DMS79 (cell line): ENCODE results near the gene RIMBP2.

Experiments
- DNase-seq: peaks from one replicate; lab custom pipeline; 2025; lab: John Stamatoyannopoulos, UW

RIMBP2 gene

DNA sequence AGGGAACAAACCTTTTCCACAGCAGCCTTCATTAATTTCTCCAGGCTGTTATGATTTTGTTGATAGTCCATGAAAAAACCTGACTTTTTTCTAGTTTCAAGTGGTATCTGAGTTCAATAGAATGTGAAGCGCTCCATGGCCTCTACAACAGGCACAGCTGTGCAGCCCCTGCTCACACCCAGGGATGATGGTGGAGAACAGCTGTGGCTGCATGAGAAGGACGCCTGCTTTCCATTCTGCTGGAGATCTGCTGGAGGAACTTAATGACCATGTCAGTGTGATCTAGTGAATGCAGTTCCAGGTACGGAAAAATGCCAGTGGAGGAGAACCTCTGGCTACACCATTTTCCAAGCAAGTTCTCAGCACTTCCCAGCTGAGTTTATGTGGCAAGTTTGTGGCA, 297.8 kb downstream of the RIMBP2 start:
- peak; percentile 33 for DNase-seq

GRCh38 chr12:130414381-130414780, 301.7 kb downstream of the RIMBP2 start:
- no peak for DNase-seq

- no peak for DNase-seq
These were observed 302.2 kb downstream of the RIMBP2 start for GRCh38 chr12:130413909-130414308.

GRCh38 chr12:130412384-130412783, 303.7 kb downstream of the RIMBP2 start:
- no peak for DNase-seq

GRCh38 chr12:130405332-130405731, 310.8 kb downstream of the RIMBP2 start:
- no peak for DNase-seq

GRCh38 chr12:130401703-130402102, 314.4 kb downstream of the RIMBP2 start:
- no peak for DNase-seq

GRCh38 chr12:130398100-130398848, 317.8 kb downstream of the RIMBP2 start:
- DNase-seq = no peak

DNA sequence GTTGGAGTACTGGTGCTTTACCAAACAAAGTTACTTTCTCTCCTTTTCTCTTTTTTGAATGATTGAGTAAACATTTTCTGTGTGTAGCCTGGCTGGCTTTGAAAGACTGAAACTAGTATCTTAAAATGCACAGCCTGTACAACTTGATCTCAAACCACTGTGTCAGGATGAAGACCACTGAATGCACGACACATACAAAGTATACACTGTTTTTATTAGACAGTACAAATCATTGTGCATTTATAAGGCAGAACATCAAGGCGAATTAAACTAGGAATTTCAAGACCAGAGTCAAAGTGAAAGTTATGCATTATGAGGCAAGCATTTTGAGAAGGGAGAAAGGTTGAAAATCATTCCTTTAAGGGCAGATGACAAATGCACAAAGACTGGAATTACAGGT, 319.4 kb downstream of the RIMBP2 start:
- no peak for DNase-seq

- no peak for DNase-seq
These were observed 321.2 kb downstream of the RIMBP2 start for GRCh38 chr12:130394906-130395305.

GRCh38 chr12:130391186-130391585, 324.9 kb downstream of the RIMBP2 start:
- DNase-seq = no peak

- DNase-seq = no peak
These were observed 330.9 kb downstream of the RIMBP2 start for GRCh38 chr12:130385193-130385592.

DNA sequence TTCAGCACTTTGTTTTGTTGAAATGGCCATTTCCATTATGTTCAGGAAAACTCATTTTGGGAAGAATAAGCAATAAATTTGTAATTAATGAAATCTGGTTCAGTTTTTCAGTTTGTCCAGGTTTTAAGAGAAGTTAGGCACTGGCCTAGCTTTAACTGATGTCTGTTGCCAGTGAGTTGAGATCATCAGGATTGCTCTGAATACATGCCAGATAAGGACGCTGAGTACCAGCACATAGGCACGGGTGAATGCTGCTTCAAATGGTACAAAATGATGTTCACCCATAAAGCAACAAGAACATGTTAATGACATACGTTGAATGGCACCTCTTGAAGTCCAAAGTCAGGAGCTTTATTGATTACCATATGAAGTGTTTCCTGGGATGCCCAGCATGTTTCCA, 331.9 kb downstream of the RIMBP2 start:
- no peak for DNase-seq

DNA sequence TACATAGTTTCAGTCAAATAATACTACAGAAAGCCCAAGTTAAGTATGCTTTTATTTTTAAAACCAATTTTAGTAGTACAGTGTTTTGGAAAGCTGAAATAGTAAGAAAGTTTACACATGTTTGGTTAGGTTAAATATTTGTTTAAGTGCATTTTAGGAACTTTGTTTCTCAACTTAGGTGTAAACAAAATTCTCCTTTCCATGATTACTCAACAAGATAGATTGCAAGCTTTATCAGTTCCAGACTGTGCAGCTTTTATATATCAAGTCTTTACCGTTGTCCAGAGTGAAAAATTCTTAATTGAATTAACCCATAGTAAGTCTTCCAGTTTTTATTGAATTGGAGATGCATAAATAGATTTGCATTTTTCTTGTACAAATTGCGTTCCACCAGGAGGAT, 333.3 kb downstream of the RIMBP2 start:
- no peak for DNase-seq

DNA sequence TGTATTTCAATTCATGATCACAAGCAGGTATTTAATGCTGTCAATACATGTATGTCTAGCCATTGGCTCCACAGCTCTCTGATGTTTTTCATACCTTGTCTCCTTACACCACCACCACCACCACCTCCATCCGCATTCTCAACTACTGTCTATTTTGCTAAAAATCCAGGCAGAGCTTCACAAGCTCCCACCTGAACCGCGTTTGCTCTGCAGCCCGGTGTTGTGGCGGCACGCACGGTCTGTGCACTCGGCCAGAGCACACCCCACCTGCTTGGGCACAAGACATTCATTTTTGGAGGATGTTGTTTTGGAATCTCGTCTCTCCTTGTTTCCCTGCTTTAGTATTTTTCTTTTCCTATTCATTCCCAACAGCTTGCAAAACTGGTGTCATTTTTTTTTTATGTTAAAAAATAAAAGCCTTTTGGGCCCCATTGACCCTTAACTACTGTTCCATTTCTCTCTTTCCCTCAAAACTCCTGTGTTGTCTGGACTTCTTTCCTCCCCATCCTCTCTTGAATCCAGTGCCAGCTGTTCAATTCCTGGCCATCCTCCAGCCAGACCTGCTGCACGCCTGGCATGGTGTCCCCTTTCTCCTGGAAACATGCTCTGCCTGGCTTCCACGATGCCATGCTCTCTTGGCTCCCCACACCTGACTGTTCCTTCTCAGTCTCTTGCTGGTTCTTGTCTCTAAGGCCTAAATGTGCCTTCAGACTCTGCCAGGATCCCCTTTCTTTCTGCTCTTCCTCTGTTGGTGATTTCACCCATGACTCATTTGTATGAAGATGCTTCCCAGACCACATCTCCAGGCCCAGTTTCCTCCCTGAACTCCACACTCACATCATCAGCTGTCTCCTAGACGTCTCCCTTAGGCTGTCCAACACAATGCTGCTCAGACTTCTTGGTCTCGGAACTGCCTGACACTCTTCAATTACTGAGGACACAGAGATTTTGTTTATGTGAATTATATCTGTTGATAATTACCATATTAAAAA, 340.5 kb downstream of the RIMBP2 start:
- no peak for DNase-seq

GRCh38 chr12:130374083-130374482, 342.0 kb downstream of the RIMBP2 start:
- no peak for DNase-seq

GRCh38 chr12:130372936-130373335, 343.2 kb downstream of the RIMBP2 start:
- DNase-seq = no peak

DNA sequence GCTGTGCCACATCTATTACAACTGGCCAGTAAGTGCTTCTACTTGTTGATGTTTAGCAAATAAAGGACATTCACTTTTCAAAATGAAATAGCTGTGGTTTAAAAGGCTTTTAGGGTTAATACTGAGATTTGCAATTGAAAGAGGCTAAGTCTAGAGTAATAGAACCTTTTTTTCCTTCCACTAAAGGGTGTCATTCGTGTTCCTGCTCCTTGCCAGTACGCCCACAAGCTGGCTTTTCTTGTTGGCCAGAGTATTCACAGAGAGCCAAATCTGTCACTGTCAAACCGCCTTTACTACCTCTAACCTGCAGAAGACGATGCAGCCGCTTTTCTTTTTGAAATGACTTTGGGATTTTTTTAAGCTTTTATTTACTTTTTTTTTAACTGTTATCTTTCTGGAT, 344.8 kb downstream of the RIMBP2 start:
- no peak for DNase-seq

DNA sequence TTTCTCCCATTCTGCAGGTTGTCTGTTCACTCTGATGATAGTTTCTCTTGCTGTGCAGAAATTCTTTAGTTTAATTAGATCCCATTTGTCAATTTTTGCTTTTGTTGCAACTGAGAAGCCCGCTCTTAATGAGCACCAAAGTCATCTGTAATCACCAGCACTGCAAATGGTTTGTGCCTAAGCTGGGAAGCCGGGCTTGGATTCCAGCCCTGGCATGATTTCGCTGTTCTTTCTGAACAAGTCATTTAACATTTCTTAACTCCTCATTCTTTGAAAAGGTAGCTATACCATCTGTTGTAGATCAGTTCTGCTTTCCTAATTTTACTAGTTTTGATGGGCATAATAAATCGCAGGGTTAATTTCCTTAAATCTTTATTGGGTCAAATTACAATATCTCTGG, 346.3 kb downstream of the RIMBP2 start:
- DNase-seq = no peak

DNA sequence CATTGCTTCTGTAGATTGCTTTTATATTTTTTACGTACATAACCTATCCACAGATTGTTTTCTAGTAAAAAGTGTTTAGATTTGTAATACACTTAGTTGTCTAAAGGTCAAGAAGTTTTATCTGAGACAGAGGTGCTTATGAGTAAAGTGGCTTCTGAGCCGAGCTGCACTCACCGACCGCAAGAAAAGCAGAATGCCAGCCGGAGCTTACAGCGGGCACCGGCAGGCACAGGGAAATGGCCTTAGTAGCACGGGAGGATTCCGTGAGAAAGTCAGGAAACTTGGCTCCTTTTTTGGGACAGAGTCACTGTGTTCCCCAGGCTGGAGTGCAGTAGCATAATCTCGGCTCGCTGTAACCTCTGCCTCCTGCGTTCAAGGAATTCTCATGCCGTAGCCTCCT, 348.6 kb downstream of the RIMBP2 start:
- no peak for DNase-seq

- DNase-seq = no peak
These were observed 349.1 kb downstream of the RIMBP2 start for GRCh38 chr12:130367003-130367402.

DNA sequence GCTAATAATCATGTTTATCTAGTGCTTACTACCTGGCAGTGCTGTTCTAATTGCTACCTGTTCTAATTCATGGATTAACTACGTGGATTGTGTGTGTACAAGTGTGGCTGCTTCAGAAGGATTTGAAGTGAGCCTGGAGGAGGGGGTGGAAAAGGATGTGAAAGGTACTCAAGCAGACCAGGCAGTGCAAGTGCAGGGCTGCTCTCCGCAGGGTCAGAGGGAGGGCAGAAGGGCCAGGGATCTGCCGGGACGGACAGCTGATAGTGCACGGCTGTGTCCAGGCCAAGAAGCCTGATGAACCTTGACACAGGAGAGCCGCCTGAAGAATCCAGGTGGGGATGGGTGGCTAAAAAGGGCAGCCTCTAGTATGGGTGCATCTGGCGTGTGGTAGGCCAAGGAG, 349.9 kb downstream of the RIMBP2 start:
- DNase-seq = no peak

DNA sequence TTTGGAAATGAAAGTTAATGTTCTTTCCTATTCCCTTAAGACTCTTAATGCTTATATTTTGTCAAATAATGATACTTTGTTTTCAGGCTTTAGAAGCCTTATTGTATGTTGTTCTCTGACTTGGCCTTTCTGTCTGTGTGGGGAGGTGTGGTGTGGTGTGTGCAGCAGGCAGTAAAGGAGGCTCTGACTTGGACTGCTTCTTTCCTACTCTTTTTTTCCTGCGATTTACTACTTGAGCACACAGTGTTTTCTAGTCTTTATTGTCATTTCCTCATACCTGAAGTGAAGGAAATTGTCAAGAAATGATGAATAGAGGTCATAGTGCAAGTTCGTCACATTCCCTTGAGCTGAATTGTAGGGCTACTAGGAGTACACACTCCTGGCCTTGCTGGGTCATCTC, 351.5 kb downstream of the RIMBP2 start:
- DNase-seq = no peak

DNA sequence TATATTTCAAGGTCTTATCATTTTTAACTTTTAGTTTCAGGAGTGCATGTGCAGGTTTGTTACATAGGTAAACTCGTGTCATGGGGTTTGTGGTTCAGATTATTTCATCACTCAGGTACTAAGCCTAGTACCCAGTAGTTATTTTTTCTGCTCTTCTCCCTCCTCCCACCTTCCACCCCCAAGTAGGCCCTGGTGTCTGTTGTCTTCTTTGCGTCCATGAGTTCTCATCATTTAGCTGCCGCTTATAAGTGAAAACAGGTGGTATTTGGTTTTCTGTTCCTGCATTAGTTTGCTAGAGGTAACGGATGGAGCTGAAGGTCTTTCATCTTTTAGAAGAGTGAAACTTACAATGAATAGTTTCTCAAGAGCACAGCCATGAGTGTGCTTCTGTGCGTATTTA, 354.0 kb downstream of the RIMBP2 start:
- no peak for DNase-seq
